LHCN-M2 (cell line): ENCODE data around the gene EFR3B. TPM values are rescaled to one million over a fixed set of nuclear protein-coding genes. Genes with fewer than 3 reads are reported as not detected.
"Not testable (repeated sequence)": the region's sequence is repeated elsewhere in the genome, so short reads cannot be mapped to it uniquely, and the experiment has no call there.

Experiments
- DNase-seq: peaks from one replicate; pipeline ENCODE4 v3.0.0-alpha.2; 2012; ENCODE audit warnings: low read depth
- total RNA-seq: library from RNA; depleted of rRNA; stranded (reverse); fragments of >200 nt; gene quantifications from 2 replicates; pipeline ENCODE4 v1.2.3, GENCODE V29; 2014

Gene EFR3B
- total RNA-seq, 1 experiment from 2014 or later, result 0.34 TPM

GRCh38 chr2:25103287-25103871, 61.5 kb downstream of the EFR3B start:
- DNase-seq, result peak; percentile 72

- no peak for DNase-seq
Measured at GRCh38 chr2:25104736-25105135, 62.9 kb downstream of the EFR3B start.

GRCh38 chr2:25105336-25106085, 63.6 kb downstream of the EFR3B start:
- peak; percentile 73 for DNase-seq

GRCh38 chr2:25109822-25110221, 67.9 kb downstream of the EFR3B start:
- no peak for DNase-seq

GRCh38 chr2:25112113-25112512, 70.2 kb downstream of the EFR3B start:
- DNase-seq, result no peak

- no peak for DNase-seq
Measured at GRCh38 chr2:25115249-25115883, 73.5 kb downstream of the EFR3B start.

- DNase-seq, result peak; percentile 15
Measured at GRCh38 chr2:25115902-25116301, 74.0 kb downstream of the EFR3B start.

GRCh38 chr2:25116956-25117355, 75.1 kb downstream of the EFR3B start:
- DNase-seq, result no peak

GRCh38 chr2:25119263-25119662, 77.4 kb downstream of the EFR3B start:
- no peak for DNase-seq

- DNase-seq, result no peak
Measured at GRCh38 chr2:25122367-25122766, 80.5 kb downstream of the EFR3B start.

- no peak for DNase-seq
Measured at GRCh38 chr2:25123682-25124081, 81.8 kb downstream of the EFR3B start.

- DNase-seq, result no peak
Measured at GRCh38 chr2:25125189-25125588, 83.3 kb downstream of the EFR3B start.

- no peak for DNase-seq
Measured at GRCh38 chr2:25125976-25126375, 84.1 kb downstream of the EFR3B start.

GRCh38 chr2:25127071-25127470, 85.2 kb downstream of the EFR3B start:
- not testable (repeated sequence) for DNase-seq

- DNase-seq, result no peak
Measured at GRCh38 chr2:25127646-25128045, 85.8 kb downstream of the EFR3B start.

GRCh38 chr2:25129901-25130520, 88.1 kb downstream of the EFR3B start:
- no peak for DNase-seq

- DNase-seq, result no peak
Measured at GRCh38 chr2:25131253-25131566, 89.3 kb downstream of the EFR3B start.

- DNase-seq, result no peak
Measured at GRCh38 chr2:25131567-25132298, 89.9 kb downstream of the EFR3B start.

GRCh38 chr2:25132299-25132635, 90.4 kb downstream of the EFR3B start:
- no peak for DNase-seq

GRCh38 chr2:25132693-25133092, 90.8 kb downstream of the EFR3B start:
- DNase-seq, result no peak

- not testable (repeated sequence) for DNase-seq
Measured at GRCh38 chr2:25140535-25140934, 98.7 kb downstream of the EFR3B start.

GRCh38 chr2:25141120-25141519, 99.2 kb downstream of the EFR3B start:
- no peak for DNase-seq
